Endothelial cell of umbilical vein (primary cell): Measurements from ENCODE around the gene INPP5A. TPM values are rescaled to one million over a fixed set of nuclear protein-coding genes. Genes with fewer than 3 reads are reported as not detected.

Experiments used
- BruUV-seq: library from RNA; stranded (reverse); fragments of 400-500 nt; replicated peaks from 2 replicates; lab custom pipeline; 2021; lab: Mats Ljungman, UMichigan
- CTCF ChIA-PET: fragments of 300-600, 350-600 bp; sonication (Branson Sonifier 250); formaldehyde crosslinking; loops from one replicate; lab custom pipeline; 2021; ENCODE audit warnings: antibody characterized with exemption, inconsistent platforms; lab: Charles Lee
- POLR2A ChIA-PET: fragments of 300-600, 350-600 bp; sonication (Branson Sonifier 250); formaldehyde crosslinking; loops from one replicate; lab custom pipeline; 2021; ENCODE audit warnings: antibody characterized with exemption, inconsistent platforms; lab: Charles Lee
- DNase-seq: peaks from one replicate; pipeline ENCODE4 v3.0.0-alpha.2; 2011; ENCODE audit warnings: low read depth, low spot score
- FAIRE-seq: peaks from 2 replicates; lab custom pipeline; 2011; peaks lifted over from hg19 to GRCh38; lab: Jason Lieb, UNC
- H2AFZ ChIP-seq: 2 replicates; pipeline ENCODE4 v1.6.0; 2012; ENCODE audit warnings: low read depth, low read length, control low read depth, inconsistent platforms
- H3K27ac ChIP-seq: 2 replicates; pipeline ENCODE4 v1.5.1; 2011; ENCODE audit warnings: low read depth, mild to moderate bottlenecking, control low read depth, low read length, moderate library complexity; ENCODE audit not compliant: insufficient read depth
- H3K27me3 ChIP-seq, 2 experiments: 2 replicates each; pipeline versions ENCODE4 v1.6.0 to v1.6.1; 2011; ENCODE audit warnings: low read length in 2 of 2, mixed read lengths in 1 of 2; ENCODE audit not compliant: control insufficient read depth in 2 of 2, insufficient read depth in 2 of 2
- H3K36me3 ChIP-seq, 2 experiments: 2 replicates in 1 of 2; 3 replicates in 1 of 2; pipeline ENCODE4 v1.5.1; 2011; ENCODE audit warnings: low read length in 2 of 2, mild to moderate bottlenecking in 1 of 2, moderate library complexity in 1 of 2; ENCODE audit not compliant: control insufficient read depth in 2 of 2, insufficient read depth in 2 of 2; ENCODE audit errors: extremely low read depth in 1 of 2
- H3K4me1 ChIP-seq: 3 replicates; pipeline ENCODE4 v1.5.1; 2011; ENCODE audit warnings: mild to moderate bottlenecking, low read length; ENCODE audit not compliant: control insufficient read depth, insufficient read depth; ENCODE audit errors: extremely low read depth
- H3K4me2 ChIP-seq: 2 replicates; pipeline ENCODE4 v1.6.1; 2011; ENCODE audit warnings: low read length, control low read depth, mixed read lengths; ENCODE audit not compliant: insufficient read depth
- H3K4me3 ChIP-seq, 3 experiments: fragments of 200-600 bp in 1 of 3; sonication (generic), shearing (Covaris generic) in 1 of 3; replicated peaks in 1 of 3; 2 replicates each; pipeline ENCODE4 v1.5.1; 2011 to 2016; ENCODE audit warnings: control low read depth in 3 of 3, low read length in 3 of 3, mild to moderate bottlenecking in 2 of 3, inconsistent platforms in 1 of 3, low read depth in 1 of 3, moderate library complexity in 1 of 3; ENCODE audit not compliant: insufficient read depth in 1 of 3
- H3K79me2 ChIP-seq: 2 replicates; pipeline ENCODE4 v1.6.0; 2012; ENCODE audit warnings: low read length, inconsistent platforms; ENCODE audit not compliant: control insufficient read depth, insufficient read depth
- H3K9ac ChIP-seq: replicated peaks from 2 replicates; pipeline ENCODE3; 2011; ENCODE audit warnings: low read length, control low read depth; ENCODE audit not compliant: insufficient read depth; ENCODE audit errors: extremely low read depth
- H3K9me1 ChIP-seq: replicated peaks from 3 replicates; pipeline ENCODE4 v1.6.0; 2011; ENCODE audit warnings: mild to moderate bottlenecking, low read length; ENCODE audit not compliant: control insufficient read depth, insufficient read depth; ENCODE audit errors: extremely low read depth
- H3K9me3 ChIP-seq: replicated peaks from 2 replicates; pipeline ENCODE4 v1.5.1; 2012; ENCODE audit warnings: low read length, inconsistent platforms; ENCODE audit not compliant: control insufficient read depth, insufficient read depth
- H4K20me1 ChIP-seq: replicated peaks from 2 replicates; pipeline ENCODE3; 2011; ENCODE audit warnings: mild to moderate bottlenecking, low read length; ENCODE audit not compliant: control insufficient read depth, insufficient read depth; ENCODE audit errors: extremely low read depth
- EZH2 ChIP-seq: IDR thresholded peaks from 2 replicates; pipeline ENCODE4 v1.6.1; 2012; ENCODE audit warnings: borderline replicate concordance, low read depth, mild to moderate bottlenecking, moderate library complexity, low read length, inconsistent platforms; ENCODE audit not compliant: severe bottlenecking
- FOS ChIP-seq: IDR thresholded peaks from 2 replicates; pipeline ENCODE4 v1.6.1; 2011; ENCODE audit warnings: mild to moderate bottlenecking, low read length, moderate library complexity, borderline replicate concordance; ENCODE audit not compliant: insufficient read depth
- GATA2 ChIP-seq: IDR thresholded peaks from 2 replicates; pipeline ENCODE4 v1.7.0; 2011; ENCODE audit warnings: low read depth, mild to moderate bottlenecking, moderate library complexity, mixed read lengths, low read length; ENCODE audit not compliant: insufficient read length, insufficient read depth
- JUN ChIP-seq: IDR thresholded peaks from 2 replicates; pipeline ENCODE4 v1.6.1; 2011; ENCODE audit warnings: borderline replicate concordance, low read depth; ENCODE audit not compliant: insufficient read length, insufficient read depth
- MAX ChIP-seq: IDR thresholded peaks from 2 replicates; pipeline ENCODE4 v1.6.1; 2011; ENCODE audit not compliant: insufficient read depth, insufficient read length
- MYC ChIP-seq: IDR thresholded peaks from one replicate; pipeline ENCODE4 v1.6.1; 2011; ENCODE audit warnings: mild to moderate bottlenecking, low read depth, low read length
- POLR2A ChIP-seq: IDR thresholded peaks from 2 replicates; pipeline ENCODE4 v1.6.1; 2012; ENCODE audit warnings: low read depth, mild to moderate bottlenecking, control low read depth, low read length
- POLR2AphosphoS5 ChIP-seq: IDR thresholded peaks from 2 replicates; pipeline ENCODE4 v1.6.1; 2012; ENCODE audit warnings: low read depth, mild to moderate bottlenecking, control low read depth, low read length, moderate library complexity; ENCODE audit not compliant: insufficient read depth
- dilution Hi-C: fragments of 300-500 bp; cut with MboI; formaldehyde crosslinking; loops from one replicate; pipeline ENCODE4 v1.15.0; 2019; ENCODE audit warnings: low sequenced_read_pairs; ENCODE audit not compliant: extremely low pct_ligation_motif_present
- intact Hi-C: fragments of 100-400 bp; cut with micrococcal nuclease; formaldehyde crosslinking; loops from one replicate; pipeline ENCODE4 v1.10.0; 2022
- polyA plus RNA-seq, 4 experiments: library from polyadenylated mRNA; depleted of rRNA in 3 of 4; stranded (reverse) in 3 of 4; unstranded in 1 of 4; fragments of >200 nt; gene quantifications; 2 replicates each; pipeline versions ENCODE4 v1.2.1 to v1.2.3, GENCODE V29; 2011 to 2012; ENCODE audit warnings: missing spikeins in 1 of 4
- total RNA-seq: library from RNA; stranded (reverse); gene quantifications from 2 replicates; pipeline ENCODE4 v1.2.3, GENCODE V29; 2021
- TF ChIP-seq, protein P1 (sequence below), 2 donors: IDR thresholded peaks; 1 replicate in 1 of 2; 2 replicates in 1 of 2; pipeline ENCODE4 v1.5.1; 2011; ENCODE audit warnings: low read length in 2 of 2, mild to moderate bottlenecking in 2 of 2, moderate library complexity in 2 of 2, control low read depth in 1 of 2, inconsistent platforms in 1 of 2, low read depth in 1 of 2; ENCODE audit not compliant: insufficient read depth in 1 of 2; ENCODE audit errors: extremely low read depth in 1 of 2

Gene INPP5A
- total and polyA plus RNA-seq, 2 donors (not counting 3 experiments of a cell fraction or from before 2014, with no cell fraction given): 22.9 to 33.2 TPM

DNA sequence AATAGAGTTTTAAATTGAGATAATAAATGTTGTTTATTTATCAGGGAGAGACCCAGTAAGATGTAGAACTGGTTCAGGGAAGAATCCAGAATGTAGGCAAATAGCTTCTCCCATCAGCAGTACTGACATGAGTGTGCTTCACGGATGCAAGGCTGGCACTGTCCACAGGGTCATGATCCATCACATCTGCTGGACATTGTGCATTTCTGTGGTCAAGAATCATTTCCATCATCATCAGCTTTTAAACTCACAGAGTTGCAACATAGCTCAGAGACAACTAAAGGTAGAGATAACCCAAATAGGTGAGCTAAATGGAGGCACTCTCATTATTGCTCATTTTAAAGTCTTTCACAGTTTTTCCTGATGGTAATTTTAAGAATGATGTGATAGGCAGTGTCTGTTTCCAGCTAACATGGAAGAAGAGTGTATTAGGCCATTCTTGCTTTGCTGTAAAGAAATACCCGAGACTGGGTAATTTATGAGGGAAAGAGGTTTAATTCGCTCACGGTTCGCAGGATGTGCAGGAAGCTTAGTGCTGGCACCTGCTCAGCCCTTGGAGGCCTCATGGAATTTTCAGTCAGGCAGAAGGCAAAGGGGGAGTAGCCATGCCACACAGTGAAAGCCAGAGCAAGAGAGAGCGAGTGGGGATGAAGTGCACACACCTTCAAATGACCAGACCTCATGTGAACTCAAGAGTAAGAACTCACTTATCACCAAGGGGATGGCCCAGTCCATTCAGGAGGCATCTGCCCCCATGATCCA, 80.8 kb downstream of the INPP5A start:
- H3K27me3 ChIP-seq: no peaks in the 10 kb centered on the region
- TF ChIP-seq EZH2 (no peak), MAX (no peak), GATA2 (no peak), FOS (no peak), POLR2A (no peak), POLR2AphosphoS5 (no peak), MYC (no peak), JUN (no peak)
- TF ChIP-seq, protein P1, sequence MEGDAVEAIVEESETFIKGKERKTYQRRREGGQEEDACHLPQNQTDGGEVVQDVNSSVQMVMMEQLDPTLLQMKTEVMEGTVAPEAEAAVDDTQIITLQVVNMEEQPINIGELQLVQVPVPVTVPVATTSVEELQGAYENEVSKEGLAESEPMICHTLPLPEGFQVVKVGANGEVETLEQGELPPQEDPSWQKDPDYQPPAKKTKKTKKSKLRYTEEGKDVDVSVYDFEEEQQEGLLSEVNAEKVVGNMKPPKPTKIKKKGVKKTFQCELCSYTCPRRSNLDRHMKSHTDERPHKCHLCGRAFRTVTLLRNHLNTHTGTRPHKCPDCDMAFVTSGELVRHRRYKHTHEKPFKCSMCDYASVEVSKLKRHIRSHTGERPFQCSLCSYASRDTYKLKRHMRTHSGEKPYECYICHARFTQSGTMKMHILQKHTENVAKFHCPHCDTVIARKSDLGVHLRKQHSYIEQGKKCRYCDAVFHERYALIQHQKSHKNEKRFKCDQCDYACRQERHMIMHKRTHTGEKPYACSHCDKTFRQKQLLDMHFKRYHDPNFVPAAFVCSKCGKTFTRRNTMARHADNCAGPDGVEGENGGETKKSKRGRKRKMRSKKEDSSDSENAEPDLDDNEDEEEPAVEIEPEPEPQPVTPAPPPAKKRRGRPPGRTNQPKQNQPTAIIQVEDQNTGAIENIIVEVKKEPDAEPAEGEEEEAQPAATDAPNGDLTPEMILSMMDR (IDR thresholded peaks at IDR 0.05; ENCODE audit: extremely low read depth in 1 of 2, insufficient read depth in 1 of 2, low read depth in 1 of 2, low read length in 2 of 2): no peak
- H3K9ac ChIP-seq: no peak overlapping the region
- CTCF ChIA-PET: no interaction called here
- H2AFZ ChIP-seq: no peak overlapping the region
- no peaks in the 10 kb centered on the region for H3K9me1 ChIP-seq
- H3K79me2 ChIP-seq: no peaks in the 10 kb centered on the region
- DNase-seq (no peak), FAIRE-seq (no peak)
- dilution Hi-C loops: no loop called here
- no TSS peak for BruUV-seq
- no peaks in the 10 kb centered on the region for H3K4me1 ChIP-seq
- POLR2A ChIA-PET: interaction anchor here (0.6 kb wide), 1 partner anchor 615 kb away, joined by 6 read pairs; no protein-coding TSS in a partner anchor
- intact Hi-C loops: no loop called here
- H3K9me3 ChIP-seq: no peaks in the 10 kb centered on the region
- H3K27ac ChIP-seq: no peak overlapping the region
- H3K36me3 ChIP-seq: no peaks in the 10 kb centered on the region
- H3K4me3 ChIP-seq: no peak overlapping the region
- H3K4me2 ChIP-seq: no peak overlapping the region
- H4K20me1 ChIP-seq: no peaks in the 10 kb centered on the region
